Measurements from ENCODE around the gene RPS6KA4.
A peak's percentile ranks its signal among the peaks of the same experiment; 100 is the strongest.

Gene RPS6KA4

GRCh38 chr11:64348383-64349024 is 10.5 kb upstream of the RPS6KA4 start:
- peak; percentile 58 for DNase-seq (ENCODE audit: low spot score)

GRCh38 chr11:64349025-64349387 is 10.0 kb upstream of the RPS6KA4 start:
- DNase-seq (ENCODE audit: low spot score), result no peak

GRCh38 chr11:64349404-64349803 is 9.6 kb upstream of the RPS6KA4 start:
- DNase-seq (ENCODE audit: low spot score), result no peak

- DNase-seq (ENCODE audit: low spot score), result no peak
These were observed 7.8 kb upstream of the RPS6KA4 start for GRCh38 chr11:64351136-64351631.

- no peak for DNase-seq (ENCODE audit: low spot score)
These were observed 6.6 kb upstream of the RPS6KA4 start for GRCh38 chr11:64352099-64352994.

GRCh38 chr11:64352995-64353714 is 5.8 kb upstream of the RPS6KA4 start:
- DNase-seq (ENCODE audit: low spot score), result peak; percentile 51

GRCh38 chr11:64353715-64354506 is 5.1 kb upstream of the RPS6KA4 start:
- no peak for DNase-seq (ENCODE audit: low spot score)

GRCh38 chr11:64355078-64355940 is 3.7 kb upstream of the RPS6KA4 start:
- peak; percentile 85 for DNase-seq (ENCODE audit: low spot score)

GRCh38 chr11:64356498-64357411 is 2.2 kb upstream of the RPS6KA4 start:
- peak; percentile 82 for DNase-seq (ENCODE audit: low spot score)

GRCh38 chr11:64357446-64357845 is 1.5 kb upstream of the RPS6KA4 start:
- DNase-seq (ENCODE audit: low spot score), result no peak

GRCh38 chr11:64357904-64358535 is 942 bp upstream of the RPS6KA4 start:
- DNase-seq (ENCODE audit: low spot score), result peak; percentile 54

GRCh38 chr11:64358536-64358906 is 441 bp upstream of the RPS6KA4 start:
- no peak for DNase-seq (ENCODE audit: low spot score)

GRCh38 chr11:64359712-64360445 is 917 bp downstream of the RPS6KA4 start:
- no peak for DNase-seq (ENCODE audit: low spot score)

GRCh38 chr11:64360448-64360921 is 1.5 kb downstream of the RPS6KA4 start:
- DNase-seq (ENCODE audit: low spot score), result no peak

- no peak for DNase-seq (ENCODE audit: low spot score)
These were observed 2.7 kb downstream of the RPS6KA4 start for GRCh38 chr11:64361659-64362058.

- no peak for DNase-seq (ENCODE audit: low spot score)
These were observed 3.4 kb downstream of the RPS6KA4 start for GRCh38 chr11:64362339-64362738.

- no peak for DNase-seq (ENCODE audit: low spot score)
These were observed 5.5 kb downstream of the RPS6KA4 start for GRCh38 chr11:64364435-64364834.

GRCh38 chr11:64364911-64365310 is 5.9 kb downstream of the RPS6KA4 start:
- DNase-seq (ENCODE audit: low spot score), result no peak
